IMR-90 (cell line): ENCODE measurements around the gene MYO7B. TPM values are rescaled to one million over a fixed set of nuclear protein-coding genes. Genes with fewer than 3 reads are reported as not detected.

Experiments
- MAFK ChIP-seq: IDR thresholded peaks from 2 replicates; pipeline ENCODE4 v1.6.1; 2012; ENCODE audit warnings: low read depth, low read length, improper control_type of control experiment
- MAZ ChIP-seq: IDR thresholded peaks from 2 replicates; pipeline ENCODE4 v1.6.1; 2012; ENCODE audit warnings: low read depth, mild to moderate bottlenecking, low read length, improper control_type of control experiment, moderate library complexity, borderline replicate concordance
- MXI1 ChIP-seq: IDR thresholded peaks from 2 replicates; pipeline ENCODE4 v1.6.1; 2012; ENCODE audit warnings: low read depth, mild to moderate bottlenecking, low read length, moderate library complexity, borderline replicate concordance
- NFE2L2 ChIP-seq: fragments of 150-350 bp; IDR thresholded peaks from 2 replicates; pipeline ENCODE4 v1.6.1; 2016; ENCODE audit warnings: low read depth, mild to moderate bottlenecking, low read length
- POLR2A ChIP-seq: IDR thresholded peaks from 2 replicates; pipeline ENCODE4 v1.6.1; 2012; ENCODE audit warnings: mild to moderate bottlenecking, low read depth, low read length
- USF2 ChIP-seq: fragments of 150-350 bp; IDR thresholded peaks from 2 replicates; pipeline ENCODE4 v1.6.1; 2017; ENCODE audit warnings: mild to moderate bottlenecking, antibody characterized with exemption, low read length, low read depth
- polyA plus RNA-seq, 3 experiments: library from polyadenylated mRNA; depleted of rRNA; stranded (reverse); fragments of >200 nt; gene quantifications; 2 replicates each; pipeline ENCODE4 v1.2.3, GENCODE V29; 2012; ENCODE audit warnings: low replicate concordance in 1 of 3
- total RNA-seq: library from RNA; depleted of rRNA; stranded (reverse); fragments of >200 nt; gene quantifications from 2 replicates; pipeline ENCODE4 v1.2.3, GENCODE V29; 2012

The MYO7B gene
- total and polyA plus RNA-seq, 2 of the 4 experiments (the other 2 are of a cell fraction): 0.18 to 0.46 TPM

GRCh38 chr2:127673291-127674069, 138.0 kb downstream of the MYO7B start (continued):
- TF ChIP-seq USF2: no peak
- no peak for TF ChIP-seq MAZ
- no peak for TF ChIP-seq POLR2A
- no peak for TF ChIP-seq NFE2L2
- no peak for TF ChIP-seq MXI1
- TF ChIP-seq MAFK: no peak
